Neural progenitor cell (in vitro differentiated cells): ENCODE measurements around the gene HOXD4. TPM values are rescaled to one million over a fixed set of nuclear protein-coding genes. Genes with fewer than 3 reads are reported as not detected.

ENCODE experiments used
- DNase-seq: peaks from one replicate; pipeline ENCODE4 v3.0.0-alpha.2; 2016; ENCODE audit warnings: low spot score
- H2AFZ ChIP-seq: fragments of 200-600 bp; sonication (generic); replicated peaks from 2 replicates; pipeline ENCODE4 v1.6.1; 2016; ENCODE audit warnings: antibody characterized with exemption
- H3F3A ChIP-seq: fragments of 200-600 bp; sonication (generic); 2 replicates; pipeline ENCODE4 v1.6.1; 2016; ENCODE audit warnings: antibody characterized with exemption, low read depth
- H3K27ac ChIP-seq: fragments of 200-600 bp; sonication (generic); 2 replicates; pipeline ENCODE4 v1.5.1; 2016; ENCODE audit warnings: mild to moderate bottlenecking
- H3K27me3 ChIP-seq: fragments of 200-600 bp; sonication (generic); 2 replicates; pipeline ENCODE4 v1.6.1; 2016; ENCODE audit warnings: mild to moderate bottlenecking, moderate library complexity
- H3K36me3 ChIP-seq: fragments of 200-600 bp; sonication (generic); 2 replicates; pipeline ENCODE4 v1.5.1; 2016
- H3K4me1 ChIP-seq: fragments of 200-600 bp; sonication (generic); 2 replicates; pipeline ENCODE4 v1.6.1; 2016; ENCODE audit warnings: mixed run types
- H3K4me2 ChIP-seq: fragments of 200-600 bp; sonication (generic); 2 replicates; pipeline ENCODE4 v1.6.1; 2016
- H3K4me3 ChIP-seq: fragments of 200-600 bp; sonication (generic); 2 replicates; pipeline ENCODE4 v1.5.1; 2016
- H3K79me2 ChIP-seq: fragments of 200-600 bp; sonication (generic); 2 replicates; pipeline ENCODE4 v1.6.1; 2016; ENCODE audit warnings: low read depth
- H3K9ac ChIP-seq: fragments of 200-600 bp; sonication (generic); 2 replicates; pipeline ENCODE4 v1.6.1; 2016
- H3K9me3 ChIP-seq: fragments of 200-600 bp; sonication (generic); 2 replicates; pipeline ENCODE4 v1.5.1; 2016; ENCODE audit warnings: low read depth
- H4K20me1 ChIP-seq: fragments of 200-600 bp; sonication (generic); 2 replicates; pipeline ENCODE4 v1.6.1; 2016; ENCODE audit warnings: low read depth
- H3K27ac Mint-ChIP-seq: 3 replicates; pipeline ENCODE4 v1.8.0; 2021; ENCODE audit warnings: mixed read lengths
- H3K27me3 Mint-ChIP-seq: 2 replicates; pipeline ENCODE4 v1.8.0; 2022; ENCODE audit warnings: low read depth, mild to moderate bottlenecking, inconsistent platforms, moderate library complexity, mixed read lengths; ENCODE audit not compliant: insufficient read depth
- H3K36me3 Mint-ChIP-seq: 3 replicates; pipeline ENCODE4 v1.8.0; 2021; ENCODE audit warnings: mixed read lengths
- H3K4me1 Mint-ChIP-seq: 3 replicates; pipeline ENCODE4 v1.8.0; 2021; ENCODE audit warnings: mixed read lengths
- H3K4me3 Mint-ChIP-seq: 3 replicates; pipeline ENCODE4 v1.8.0; 2021; ENCODE audit warnings: mild to moderate bottlenecking, moderate library complexity, mixed read lengths
- H3K9me3 Mint-ChIP-seq: 3 replicates; pipeline ENCODE4 v1.8.0; 2020; ENCODE audit warnings: mixed read lengths
- CTCF ChIP-seq: fragments of 200-600 bp; sonication (generic); IDR thresholded peaks from 2 replicates; pipeline ENCODE4 v1.5.1; 2017; ENCODE audit warnings: antibody characterized with exemption, mild to moderate bottlenecking
- EZH2 ChIP-seq: fragments of 200-600 bp; sonication (generic); IDR thresholded peaks from 2 replicates; pipeline ENCODE4 v1.6.1; 2017; ENCODE audit warnings: antibody characterized with exemption, mild to moderate bottlenecking, moderate library complexity
- EZH2phosphoT487 ChIP-seq: fragments of 200-600 bp; sonication (generic); IDR thresholded peaks from 2 replicates; pipeline ENCODE4 v1.6.1; 2017; ENCODE audit warnings: antibody characterized with exemption
- total RNA-seq: library from RNA; depleted of rRNA; stranded (reverse); fragments of >200 nt; gene quantifications from 2 replicates; pipeline ENCODE4 v1.2.3, GENCODE V29; 2015; ENCODE audit warnings: low replicate concordance

The HOXD4 gene
- total RNA-seq, 1 donor from 2014 or later, result not detected

- Mint-ChIP-seq H3K4me3 (peak overlapping the region; percentile 38), H3K27me3 (peaks cover 85% of the 10 kb centered on the region), H3K27ac (no peak overlapping the region), H3K9me3 (peaks cover 7% of the 10 kb centered on the region), H3K4me1 (peaks cover 11% of the 10 kb centered on the region), H3K36me3 (peaks cover 3% of the 10 kb centered on the region)
- Histone ChIP-seq H3K79me2 (no peaks in the 10 kb centered on the region), H3K36me3 (no peaks in the 10 kb centered on the region), H3K27me3 (peaks cover 100% of the 10 kb centered on the region), H3K27ac (no peak overlapping the region), H3K4me3 (peak overlapping the region; percentile 42), H3K9me3 (no peaks in the 10 kb centered on the region), H4K20me1 (peaks cover 88% of the 10 kb centered on the region), H3F3A (peaks cover 3% of the 10 kb centered on the region), H3K4me1 (no peaks in the 10 kb centered on the region), H2AFZ (peak overlapping the region; percentile 68), H3K9ac (no peak overlapping the region), H3K4me2 (peak overlapping the region; percentile 79)
- no peak for DNase-seq
- TF ChIP-seq EZH2phosphoT487, result peak; percentile 87
- no peak for TF ChIP-seq EZH2
- no peak for TF ChIP-seq CTCF
Measured at GRCh38 chr2:176123411-176124109, 27.8 kb upstream of the HOXD4 start.

GRCh38 chr2:176124110-176124946, 27.0 kb upstream of the HOXD4 start:
- Histone ChIP-seq H2AFZ (no peak overlapping the region), H3K79me2 (no peaks in the 10 kb centered on the region), H3K4me2 (no peak overlapping the region), H4K20me1 (peaks cover 92% of the 10 kb centered on the region), H3K27me3 (peaks cover 100% of the 10 kb centered on the region), H3K9me3 (no peaks in the 10 kb centered on the region), H3K4me1 (no peaks in the 10 kb centered on the region), H3K27ac (no peak overlapping the region), H3K36me3 (no peaks in the 10 kb centered on the region), H3K4me3 (no peak overlapping the region), H3F3A (peaks cover 3% of the 10 kb centered on the region), H3K9ac (no peak overlapping the region)
- Mint-ChIP-seq H3K27me3 (peaks cover 85% of the 10 kb centered on the region), H3K9me3 (peaks cover 5% of the 10 kb centered on the region), H3K4me1 (peaks cover 17% of the 10 kb centered on the region), H3K4me3 (peak overlapping the region; percentile 38), H3K36me3 (no peaks in the 10 kb centered on the region), H3K27ac (no peak overlapping the region)
- DNase-seq, result no peak
- TF ChIP-seq CTCF (no peak), EZH2phosphoT487 (peak; percentile 45), EZH2 (peak; percentile 87)

GRCh38 chr2:176124947-176125771, 26.2 kb upstream of the HOXD4 start:
- DNase-seq, result no peak
- Histone ChIP-seq H3K9ac (no peak overlapping the region), H3K27ac (no peak overlapping the region), H3K4me1 (no peaks in the 10 kb centered on the region), H2AFZ (no peak overlapping the region), H3K4me2 (no peak overlapping the region), H3K79me2 (no peaks in the 10 kb centered on the region), H3K36me3 (no peaks in the 10 kb centered on the region), H3K27me3 (peaks cover 100% of the 10 kb centered on the region), H3K4me3 (no peak overlapping the region), H4K20me1 (peaks cover 90% of the 10 kb centered on the region), H3F3A (peaks cover 3% of the 10 kb centered on the region), H3K9me3 (no peaks in the 10 kb centered on the region)
- H3K4me3 Mint-ChIP-seq, result no peak overlapping the region
- peak; percentile 21 for TF ChIP-seq EZH2phosphoT487
- no peak for TF ChIP-seq EZH2
- peaks cover 17% of the 10 kb centered on the region for H3K4me1 Mint-ChIP-seq
- H3K36me3 Mint-ChIP-seq, result no peaks in the 10 kb centered on the region
- no peak overlapping the region for H3K27ac Mint-ChIP-seq
- H3K9me3 Mint-ChIP-seq, result peaks cover 5% of the 10 kb centered on the region
- H3K27me3 Mint-ChIP-seq, result peaks cover 81% of the 10 kb centered on the region
